ENCODE data around the gene NLGN4X. TPM values are rescaled to one million over a fixed set of nuclear protein-coding genes. Genes with fewer than 3 reads are reported as not detected.

Gene NLGN4X
- total RNA-seq, 1 donor from 2014 or later, result 1.2 TPM

- Mint-ChIP-seq H3K27me3 (ENCODE audit: low read depth) (no peaks in the 10 kb centered on the region), H3K27ac (ENCODE audit: unreplicated experiment) (no peak overlapping the region), H3K4me3 (ENCODE audit: unreplicated experiment) (no peak overlapping the region), H3K4me1 (ENCODE audit: low read depth) (no peaks in the 10 kb centered on the region), H3K9me3 (ENCODE audit: low read depth) (peaks cover 3% of the 10 kb centered on the region), H3K36me3 (ENCODE audit: low read depth) (no peaks in the 10 kb centered on the region)
- no peak for DNase-seq (ENCODE audit: low spot score)
- TF ChIP-seq CTCF (IDR thresholded peaks at IDR 0.05), result no peak
Observed at GRCh38 chrX:5991393-5991792, 237.3 kb downstream of the NLGN4X start.

GRCh38 chrX:5979338-5979737 is 249.3 kb downstream of the NLGN4X start:
- H3K36me3 Mint-ChIP-seq (ENCODE audit: low read depth), result no peaks in the 10 kb centered on the region
- no peak overlapping the region for H3K4me3 Mint-ChIP-seq (ENCODE audit: unreplicated experiment)
- peaks cover 3% of the 10 kb centered on the region for H3K9me3 Mint-ChIP-seq (ENCODE audit: low read depth)
- no peak for TF ChIP-seq CTCF (IDR thresholded peaks at IDR 0.05)
- no peak overlapping the region for H3K27ac Mint-ChIP-seq (ENCODE audit: unreplicated experiment)
- H3K27me3 Mint-ChIP-seq (ENCODE audit: low read depth), result no peaks in the 10 kb centered on the region
- DNase-seq (ENCODE audit: low spot score), result no peak
- no peaks in the 10 kb centered on the region for H3K4me1 Mint-ChIP-seq (ENCODE audit: low read depth)

DNA sequence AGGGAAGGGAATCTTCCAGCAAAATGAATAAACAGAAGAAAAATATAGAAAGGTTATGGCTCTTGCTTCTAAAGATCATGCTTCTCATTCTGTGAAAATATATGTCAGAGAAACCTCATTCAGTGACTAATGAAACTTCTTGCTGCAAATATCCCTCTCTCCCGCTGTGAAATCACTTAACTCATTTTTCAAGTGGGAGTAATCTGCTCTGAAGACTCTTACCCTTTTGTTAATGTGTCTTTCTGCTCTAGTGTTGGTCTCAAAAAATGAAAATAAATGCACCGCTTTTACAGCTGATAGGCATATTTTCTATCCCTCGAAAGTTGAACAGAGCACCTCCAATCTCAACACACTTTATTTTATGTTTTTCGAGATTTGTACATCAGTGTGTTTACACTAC is 252.3 kb downstream of the NLGN4X start:
- no peaks in the 10 kb centered on the region for H3K4me1 Mint-ChIP-seq (ENCODE audit: low read depth)
- no peaks in the 10 kb centered on the region for H3K36me3 Mint-ChIP-seq (ENCODE audit: low read depth)
- H3K27ac Mint-ChIP-seq (ENCODE audit: unreplicated experiment), result no peak overlapping the region
- DNase-seq (ENCODE audit: low spot score), result no peak
- no peak for TF ChIP-seq CTCF (IDR thresholded peaks at IDR 0.05)
- no peaks in the 10 kb centered on the region for H3K9me3 Mint-ChIP-seq (ENCODE audit: low read depth)
- H3K4me3 Mint-ChIP-seq (ENCODE audit: unreplicated experiment), result no peak overlapping the region
- no peaks in the 10 kb centered on the region for H3K27me3 Mint-ChIP-seq (ENCODE audit: low read depth)

- H3K27ac Mint-ChIP-seq (ENCODE audit: unreplicated experiment), result no peak overlapping the region
- DNase-seq (ENCODE audit: low spot score), result no peak
- H3K4me3 Mint-ChIP-seq (ENCODE audit: unreplicated experiment), result no peak overlapping the region
- no peaks in the 10 kb centered on the region for H3K27me3 Mint-ChIP-seq (ENCODE audit: low read depth)
- no peak for TF ChIP-seq CTCF (IDR thresholded peaks at IDR 0.05)
- H3K9me3 Mint-ChIP-seq (ENCODE audit: low read depth), result peaks cover 4% of the 10 kb centered on the region
- H3K36me3 Mint-ChIP-seq (ENCODE audit: low read depth), result no peaks in the 10 kb centered on the region
- H3K4me1 Mint-ChIP-seq (ENCODE audit: low read depth), result no peaks in the 10 kb centered on the region
Observed at GRCh38 chrX:5971300-5971699, 257.4 kb downstream of the NLGN4X start.

GRCh38 chrX:5965406-5965805 is 263.3 kb downstream of the NLGN4X start:
- Mint-ChIP-seq H3K27me3 (ENCODE audit: low read depth) (no peaks in the 10 kb centered on the region), H3K4me3 (ENCODE audit: unreplicated experiment) (no peak overlapping the region), H3K27ac (ENCODE audit: unreplicated experiment) (no peak overlapping the region), H3K9me3 (ENCODE audit: low read depth) (peaks cover 4% of the 10 kb centered on the region), H3K4me1 (ENCODE audit: low read depth) (no peaks in the 10 kb centered on the region), H3K36me3 (ENCODE audit: low read depth) (no peaks in the 10 kb centered on the region)
- no peak for DNase-seq (ENCODE audit: low spot score)
- TF ChIP-seq CTCF (IDR thresholded peaks at IDR 0.05), result no peak

Measured in chondrocyte (in vitro differentiated cells).